GM18873 (cell line): ENCODE measurements around the gene COQ10A.

ENCODE experiments used
- ATAC-seq: cut with Tn5 transposase; IDR thresholded peaks from one replicate; pipeline ENCODE4 v1.9.1; 2021; ENCODE audit warnings: mild to moderate bottlenecking, moderate library complexity, moderate number of reproducible peaks; ENCODE audit not compliant: unreplicated experiment, low FRiP score

The COQ10A gene

DNA sequence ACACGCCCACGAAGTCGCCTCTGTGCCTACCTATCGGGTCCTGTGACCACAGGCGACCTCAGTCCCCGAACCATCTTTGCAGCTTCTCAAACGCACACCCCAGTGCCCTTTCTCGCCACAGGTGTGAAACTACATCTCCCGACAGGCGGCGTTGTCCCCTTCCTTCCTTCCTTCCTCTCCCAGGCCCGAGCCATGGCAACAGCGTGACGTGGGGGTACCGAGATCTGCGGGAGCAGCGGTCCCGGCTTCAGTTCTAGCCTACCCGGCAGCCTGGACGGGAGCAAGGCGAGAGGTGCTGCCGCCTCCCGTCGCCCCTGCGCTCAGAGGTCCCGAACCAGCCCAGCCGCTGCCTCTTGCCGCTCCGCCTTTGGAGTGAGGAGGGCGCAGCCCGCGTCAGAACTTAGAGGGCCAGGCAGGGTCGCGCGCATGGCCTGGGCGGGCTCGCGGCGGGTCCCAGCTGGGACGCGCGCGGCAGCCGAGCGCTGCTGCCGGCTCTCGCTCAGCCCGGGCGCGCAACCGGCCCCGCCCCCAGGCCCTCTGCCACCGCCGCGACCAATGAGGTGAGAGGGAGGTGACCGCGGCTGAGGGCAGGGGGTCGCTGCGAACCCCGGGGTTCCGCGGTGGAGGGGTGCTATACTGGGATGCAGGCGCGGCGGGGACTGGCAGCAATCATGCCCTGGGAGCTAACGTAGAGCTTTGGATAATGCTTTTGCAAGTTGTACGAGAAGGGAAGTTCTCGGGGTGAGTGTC, at the start of gene COQ10A:
TSS of gene COQ10A (plus strand) at position 250 of the 750 bp plus-strand sequence. CDS start at position 427, 177 bp downstream.
- ATAC-seq = peak; percentile 61

DNA sequence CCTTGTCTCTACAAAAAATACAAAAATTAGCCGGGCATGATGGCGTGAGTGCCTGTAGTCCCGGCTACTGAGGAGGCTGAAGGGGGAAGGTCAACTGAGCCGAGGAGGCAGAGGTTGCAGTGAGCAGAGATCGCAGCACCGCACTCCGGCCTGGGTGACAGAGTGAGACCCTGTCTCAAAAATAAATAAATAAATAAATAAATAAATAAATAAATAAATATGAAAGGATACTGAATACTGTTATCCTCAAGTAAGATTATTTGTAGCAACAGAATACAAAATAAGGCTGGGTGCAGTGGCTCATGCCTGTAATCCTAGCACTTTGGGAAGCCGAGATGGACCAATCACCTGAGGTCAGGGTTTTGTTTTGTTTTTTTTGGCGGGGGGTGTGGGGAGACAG, 46.9 kb upstream of the COQ10A start:
- ATAC-seq = no peak

DNA sequence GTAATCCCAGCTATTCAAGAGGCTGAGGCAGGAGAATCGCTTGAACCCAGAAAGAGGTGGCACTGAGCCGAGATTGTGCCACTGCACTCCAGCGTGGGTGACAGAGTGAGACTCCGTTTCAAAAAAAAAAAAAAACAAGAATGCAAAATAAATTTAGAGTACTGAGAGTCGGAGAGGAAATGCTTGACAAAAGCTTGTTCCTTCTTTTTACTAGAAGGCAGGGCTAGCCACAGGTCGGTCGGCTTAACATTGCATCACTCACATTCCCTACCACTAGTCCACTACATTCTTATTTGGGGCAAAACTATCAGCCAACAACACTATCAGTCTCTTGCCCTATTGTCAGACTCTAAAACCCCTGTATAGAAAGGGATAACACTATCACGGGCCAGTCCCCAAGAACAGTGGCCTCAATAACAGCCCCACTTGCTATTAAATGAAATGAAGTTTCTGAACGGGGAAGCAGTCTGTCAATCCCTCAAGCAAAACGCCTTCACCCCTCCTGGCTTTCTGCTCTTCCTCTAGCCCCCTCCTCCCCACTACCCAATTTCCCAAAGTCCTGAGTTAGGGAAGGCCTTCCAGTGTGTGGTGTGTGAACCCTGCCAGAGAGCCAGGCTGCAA, 46.0 kb upstream of the COQ10A start:
- no peak for ATAC-seq

DNA sequence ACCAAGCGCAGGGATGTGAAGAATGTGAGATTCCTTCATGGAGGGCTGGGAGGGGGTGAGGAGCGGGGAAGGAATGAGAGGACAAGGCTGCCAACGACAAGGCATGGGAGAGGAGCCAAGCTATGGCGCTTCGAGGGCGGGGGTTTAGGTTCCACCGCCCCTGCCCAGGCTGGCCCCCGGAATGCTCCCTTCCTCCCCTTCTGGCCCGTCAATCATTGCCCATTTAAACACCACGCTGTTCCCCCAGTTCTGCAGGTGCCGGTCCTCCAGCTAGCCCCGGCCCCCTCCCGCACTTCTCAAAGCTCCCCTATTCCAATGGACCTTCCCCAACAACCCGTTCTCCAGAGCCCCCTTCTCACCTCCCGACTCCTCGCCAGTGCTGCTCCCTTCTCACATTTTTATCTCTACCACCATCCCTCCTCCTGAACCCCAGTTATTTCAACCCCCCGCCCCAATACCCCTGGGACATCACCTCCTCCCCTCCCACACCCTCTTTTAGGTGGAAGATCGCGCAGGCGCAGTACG, 45.4 kb upstream of the COQ10A start:
- peak; percentile 22 for ATAC-seq

DNA sequence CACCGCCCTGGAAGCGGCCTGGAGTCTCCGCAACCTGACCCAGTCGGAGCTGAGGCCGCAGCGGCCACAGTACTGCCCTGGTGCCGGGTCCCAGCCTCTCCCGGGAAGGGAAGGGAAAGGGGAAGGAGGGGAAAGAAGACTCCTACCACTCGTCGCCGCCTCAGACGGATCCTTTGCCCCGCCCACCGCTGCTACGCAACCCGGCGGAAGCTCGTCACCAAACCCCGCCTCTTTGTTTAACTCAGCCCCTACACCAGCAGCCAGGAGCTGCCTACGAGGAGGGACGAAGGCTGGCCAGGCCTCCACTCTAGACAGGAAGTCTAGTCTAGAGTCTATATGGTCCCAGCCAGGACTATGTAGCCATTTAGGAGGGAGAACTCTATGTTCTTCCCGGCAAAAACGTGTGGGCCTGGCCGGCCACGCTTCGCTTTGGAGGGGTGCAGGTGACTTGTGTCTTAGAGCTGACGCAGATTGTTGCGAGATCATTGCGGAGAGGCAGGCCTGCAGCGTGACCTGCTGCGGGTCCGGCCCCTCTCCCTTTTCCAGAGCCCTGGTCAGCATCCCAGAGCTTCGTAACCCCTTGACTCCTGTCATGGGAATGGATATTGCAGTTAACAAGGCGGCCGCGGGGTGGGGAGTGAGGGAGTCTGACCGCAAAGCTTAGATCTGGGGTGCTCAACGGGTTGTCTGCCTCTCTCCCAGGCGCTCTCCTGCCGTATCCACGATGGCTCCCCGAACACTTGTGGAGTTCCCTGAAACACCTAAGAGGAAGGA, 44.8 kb upstream of the COQ10A start, which contains the start of gene RNF41:
TSS of gene RNF41 (minus strand) at position 166 of the 774 bp plus-strand sequence. CDS start 7,875 bp downstream, outside the sequence.
- peak; percentile 87 for ATAC-seq

DNA sequence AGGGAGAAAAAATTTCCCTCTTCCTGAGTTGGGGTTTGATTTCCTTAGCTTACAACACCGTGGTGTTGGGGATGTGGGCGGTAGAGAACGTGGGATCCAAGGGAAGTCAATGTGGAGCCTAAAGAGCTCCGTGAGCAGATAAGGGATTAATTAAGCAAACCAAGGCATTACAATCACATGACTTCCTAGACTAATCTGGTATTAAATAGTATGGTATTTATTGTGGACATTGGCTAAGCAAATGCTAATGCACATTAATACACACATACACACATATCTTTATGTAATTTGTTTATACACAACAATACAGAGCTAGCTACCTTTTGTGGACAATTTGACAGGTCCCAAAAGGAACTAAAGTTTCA, 44.2 kb upstream of the COQ10A start:
- ATAC-seq = no peak

DNA sequence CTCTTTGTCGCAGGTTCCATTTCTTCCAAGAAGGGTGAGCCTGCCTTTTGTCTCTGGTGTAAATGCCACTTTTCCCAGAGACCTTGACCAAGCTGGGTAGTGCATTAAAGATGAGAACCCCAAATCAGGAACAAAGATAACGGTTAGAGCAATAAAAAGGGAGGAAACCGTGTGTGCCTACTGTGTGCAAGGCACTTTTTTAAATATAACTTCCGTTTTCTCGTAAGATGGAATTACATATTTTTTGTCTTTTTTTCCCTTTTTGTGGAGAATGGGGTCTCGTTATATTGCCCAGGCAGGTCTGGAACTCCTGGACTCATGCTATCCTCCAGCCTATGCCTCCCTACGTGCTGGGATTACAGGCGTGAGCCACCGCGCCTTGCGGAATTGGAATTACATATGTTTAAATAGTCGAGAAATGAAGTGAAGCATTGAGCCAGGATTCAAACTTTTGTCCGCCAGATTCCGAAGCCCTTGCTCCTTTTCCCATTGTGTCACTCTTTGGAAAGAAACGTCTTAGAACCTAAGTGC, 43.1 kb upstream of the COQ10A start:
- no peak for ATAC-seq

DNA sequence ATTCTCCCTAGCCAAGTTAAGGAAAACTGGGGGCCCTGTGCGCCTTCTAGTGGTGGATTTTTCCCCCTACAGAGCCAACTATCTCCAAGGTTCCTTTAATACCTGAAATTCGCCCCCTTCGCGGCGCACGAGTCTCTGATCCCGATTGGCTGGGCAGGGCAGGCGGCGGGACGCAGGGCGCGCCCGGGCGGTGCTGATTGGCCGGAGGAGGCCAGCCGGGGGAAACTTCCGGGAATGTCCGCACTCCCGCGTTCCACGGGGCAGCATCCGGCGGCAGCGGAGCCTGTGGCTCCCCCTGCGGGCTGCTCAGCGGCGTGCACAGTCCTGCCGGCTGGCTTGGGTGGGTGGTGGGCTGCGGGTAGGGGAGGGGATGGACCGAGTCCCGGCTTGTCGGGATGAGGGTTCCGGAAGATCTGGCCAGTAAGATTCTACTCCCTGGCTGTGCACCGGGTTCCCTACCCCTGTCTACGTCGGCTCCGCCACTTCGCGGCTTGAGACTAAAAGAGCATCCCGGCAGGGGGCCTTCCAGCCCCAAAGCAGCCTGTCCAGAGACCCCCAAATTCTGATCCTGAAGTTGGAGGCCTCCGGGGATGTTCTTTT, 42.5 kb upstream of the COQ10A start, which contains the start of gene NABP2:
TSS of gene NABP2 (plus strand) at position 241 of the 600 bp plus-strand sequence. CDS start 515 bp downstream, outside the sequence.
- ATAC-seq = peak; percentile 45

DNA sequence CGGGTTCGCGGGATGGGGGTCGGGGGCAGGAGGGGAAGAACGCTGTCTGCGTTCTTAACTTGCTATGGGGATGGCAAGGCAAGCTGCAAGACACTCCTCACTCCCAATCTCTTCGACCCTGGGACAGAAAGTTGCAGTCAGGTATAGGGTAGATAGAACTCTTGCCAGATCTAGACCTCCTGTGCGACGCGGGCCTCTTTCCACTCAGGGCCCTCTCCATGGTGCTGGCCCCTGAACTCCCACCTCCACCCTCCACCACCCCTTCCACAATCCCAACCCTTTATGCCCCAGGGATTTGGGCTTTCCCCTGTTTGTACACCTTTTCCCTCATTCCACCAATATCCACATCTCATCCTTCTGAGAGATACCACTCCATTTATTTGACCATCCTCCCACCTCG, 41.8 kb upstream of the COQ10A start:
- ATAC-seq = no peak

DNA sequence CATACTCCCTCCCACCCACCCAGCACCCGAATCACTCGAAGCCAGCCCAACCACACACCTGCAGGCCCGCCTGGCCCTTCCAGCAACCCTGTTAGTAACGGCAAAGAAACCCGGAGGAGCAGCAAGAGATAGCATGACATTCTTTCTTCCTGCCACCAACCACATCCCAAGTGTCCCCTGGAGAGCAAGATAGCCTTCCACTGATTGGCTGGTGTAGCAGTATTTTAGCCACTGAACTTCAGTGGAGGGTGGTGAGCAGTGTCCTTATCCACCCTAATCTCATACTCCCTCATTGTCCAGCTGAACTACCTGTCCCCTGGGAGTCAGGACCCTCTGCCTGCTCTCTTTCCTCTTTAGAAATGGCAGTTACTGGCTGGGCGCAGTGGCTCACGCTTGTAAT, 37.7 kb upstream of the COQ10A start:
- ATAC-seq = no peak

DNA sequence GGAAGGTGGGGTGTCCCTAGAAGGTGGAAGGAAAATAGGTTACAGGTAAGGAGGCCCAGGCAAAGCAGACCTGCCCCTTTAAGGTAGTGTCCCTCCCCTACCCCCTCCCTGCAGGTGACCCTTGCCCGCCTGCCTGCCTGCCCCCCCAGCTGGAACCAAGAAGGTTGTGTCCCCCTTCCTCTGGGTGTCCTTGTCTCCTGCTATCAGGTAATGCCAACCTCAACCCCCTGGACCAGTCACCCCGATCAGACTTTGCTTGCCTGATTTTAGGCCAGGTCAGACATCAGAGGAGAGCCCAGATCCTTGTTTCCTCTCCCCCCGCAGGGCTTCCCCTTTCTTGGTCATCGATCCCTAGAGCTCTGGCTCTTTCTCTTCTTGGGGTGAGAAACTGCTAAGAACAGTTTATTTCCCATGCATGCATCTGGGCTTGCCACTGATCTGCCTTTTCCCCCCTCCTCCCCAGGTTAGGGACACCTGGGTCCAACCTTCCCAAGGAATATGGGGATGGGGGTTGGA, 36.8 kb upstream of the COQ10A start, which contains the start of gene SLC39A5:
TSS of gene SLC39A5 (plus strand) at position 136 of the 516 bp plus-strand sequence. CDS start 1,224 bp downstream, outside the sequence.
- ATAC-seq = no peak

DNA sequence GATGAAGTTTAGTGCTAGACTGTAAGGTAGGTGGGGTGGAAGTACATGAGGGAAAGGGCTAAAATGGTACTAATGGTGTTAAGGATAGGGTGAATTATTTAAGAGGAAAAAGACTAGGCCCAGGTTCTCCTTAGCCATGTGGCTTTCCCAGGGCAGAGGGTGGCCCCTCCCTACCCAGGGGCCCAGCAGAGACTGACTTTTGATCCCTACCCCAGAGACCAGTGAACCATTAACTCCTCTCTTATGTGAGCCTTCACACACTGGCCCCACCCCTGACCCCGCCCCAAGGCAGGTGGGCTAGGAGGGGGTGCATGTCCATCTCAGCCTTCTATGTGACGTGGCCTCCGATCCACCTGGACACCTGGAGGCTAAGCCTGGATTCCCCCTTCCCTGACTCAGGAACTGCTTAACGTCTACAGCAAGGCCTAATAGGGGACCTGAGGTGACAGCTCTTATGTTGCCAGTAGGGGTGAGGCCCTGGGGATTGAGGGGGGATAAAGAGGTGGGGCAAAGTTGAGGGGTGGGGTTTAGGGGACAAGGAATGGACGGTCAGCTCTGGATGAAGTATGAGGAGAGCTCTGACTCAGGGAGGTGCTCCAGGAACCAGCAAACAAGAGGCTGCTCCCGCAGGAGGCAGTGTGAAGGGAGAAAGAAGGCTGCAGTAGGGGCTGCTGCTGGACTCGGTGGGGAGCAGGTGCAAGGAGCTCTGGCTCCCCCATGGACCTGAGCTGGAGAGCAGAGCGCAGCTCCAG, 36.1 kb upstream of the COQ10A start:
- ATAC-seq = no peak

DNA sequence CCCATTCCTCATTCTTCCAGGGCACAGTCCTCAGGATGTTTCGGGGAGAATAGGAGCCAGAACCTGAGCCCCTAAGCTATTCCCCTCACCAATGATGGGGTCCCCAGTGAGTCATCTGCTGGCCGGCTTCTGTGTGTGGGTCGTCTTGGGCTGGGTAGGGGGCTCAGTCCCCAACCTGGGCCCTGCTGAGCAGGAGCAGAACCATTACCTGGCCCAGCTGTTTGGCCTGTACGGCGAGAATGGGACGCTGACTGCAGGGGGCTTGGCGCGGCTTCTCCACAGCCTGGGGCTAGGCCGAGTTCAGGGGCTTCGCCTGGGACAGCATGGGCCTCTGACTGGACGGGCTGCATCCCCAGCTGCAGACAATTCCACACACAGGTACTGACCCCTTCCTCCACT, 35.6 kb upstream of the COQ10A start:
- ATAC-seq = no peak

DNA sequence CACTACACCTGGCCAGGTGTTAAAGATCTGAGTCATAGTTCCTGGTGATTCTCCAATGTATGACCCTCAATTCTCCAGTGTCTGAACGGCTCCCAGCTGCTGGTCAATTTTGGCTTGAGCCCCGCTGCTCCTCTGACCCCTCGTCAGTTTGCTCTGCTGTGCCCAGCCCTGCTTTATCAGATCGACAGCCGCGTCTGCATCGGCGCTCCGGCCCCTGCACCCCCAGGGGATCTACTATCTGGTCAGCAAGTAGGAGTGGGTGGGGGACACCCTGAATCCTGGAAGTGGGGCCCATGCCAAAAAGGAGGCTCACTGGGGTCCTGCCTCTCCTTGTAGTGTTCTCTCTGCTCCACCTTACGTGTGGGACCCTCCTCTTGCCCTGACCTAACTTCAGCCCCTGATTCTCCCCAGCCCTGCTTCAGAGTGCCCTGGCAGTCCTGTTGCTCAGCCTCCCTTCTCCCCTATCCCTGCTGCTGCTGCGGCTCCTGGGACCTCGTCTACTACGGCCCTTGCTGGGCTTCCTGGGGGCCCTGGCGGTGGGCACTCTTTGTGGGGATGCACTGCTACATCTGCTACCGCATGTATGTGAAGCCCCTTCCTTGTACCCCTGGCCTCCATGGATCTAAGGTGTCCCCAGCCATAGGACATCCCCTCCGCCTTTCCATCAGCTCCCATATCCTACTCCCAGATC, 31.9 kb upstream of the COQ10A start:
- ATAC-seq = no peak

DNA sequence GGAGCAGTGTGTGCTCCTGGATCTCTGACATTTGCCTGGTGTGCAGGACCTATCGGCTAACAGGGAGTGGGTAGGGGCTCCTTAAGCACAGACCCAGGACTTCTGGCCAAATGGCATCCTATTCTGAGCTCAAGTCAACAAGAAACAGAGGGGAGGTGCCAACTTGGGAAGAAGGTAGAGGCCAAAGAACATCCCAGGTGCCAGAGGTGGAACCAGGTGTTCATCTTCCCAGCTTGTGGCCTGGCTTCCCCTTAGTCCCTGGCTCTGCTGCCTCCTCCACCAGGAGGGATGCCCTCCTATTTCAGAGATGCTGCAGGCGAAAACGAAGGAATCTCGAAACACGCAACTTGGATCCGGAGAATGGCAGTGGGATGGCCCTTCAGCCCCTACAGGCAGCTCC, 30.7 kb upstream of the COQ10A start:
- no peak for ATAC-seq

DNA sequence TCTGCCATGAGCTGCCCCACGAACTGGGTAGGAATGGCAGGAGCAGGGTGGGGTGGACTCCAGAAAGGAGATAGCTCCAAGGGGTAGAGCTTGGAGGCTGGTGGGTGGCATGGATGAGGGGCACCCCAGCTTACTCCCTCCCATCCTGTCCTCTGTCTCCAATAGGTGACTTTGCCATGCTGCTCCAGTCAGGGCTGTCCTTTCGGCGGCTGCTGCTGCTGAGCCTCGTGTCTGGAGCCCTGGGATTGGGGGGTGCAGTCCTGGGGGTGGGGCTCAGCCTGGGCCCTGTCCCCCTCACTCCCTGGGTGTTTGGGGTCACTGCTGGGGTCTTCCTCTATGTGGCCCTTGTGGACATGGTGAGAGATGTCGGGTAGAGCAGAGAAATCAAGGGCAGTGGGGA, 29.8 kb upstream of the COQ10A start:
- no peak for ATAC-seq

DNA sequence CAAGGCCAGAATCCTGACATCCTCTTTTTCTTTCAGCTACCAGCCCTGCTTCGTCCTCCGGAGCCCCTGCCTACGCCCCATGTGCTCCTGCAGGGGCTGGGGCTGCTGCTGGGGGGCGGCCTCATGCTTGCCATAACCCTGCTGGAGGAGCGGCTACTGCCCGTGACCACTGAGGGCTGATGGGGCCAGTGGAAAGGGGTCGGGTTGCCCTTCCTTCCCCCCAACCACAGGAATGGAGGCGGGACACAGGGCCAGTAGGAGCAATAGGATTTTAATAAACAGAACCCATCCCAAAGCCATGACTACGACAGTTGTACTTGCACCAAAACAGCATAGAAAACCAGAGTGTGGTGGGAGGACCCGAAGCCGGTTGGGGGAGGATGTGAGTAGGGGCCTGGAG, 29.2 kb upstream of the COQ10A start:
- no peak for ATAC-seq

DNA sequence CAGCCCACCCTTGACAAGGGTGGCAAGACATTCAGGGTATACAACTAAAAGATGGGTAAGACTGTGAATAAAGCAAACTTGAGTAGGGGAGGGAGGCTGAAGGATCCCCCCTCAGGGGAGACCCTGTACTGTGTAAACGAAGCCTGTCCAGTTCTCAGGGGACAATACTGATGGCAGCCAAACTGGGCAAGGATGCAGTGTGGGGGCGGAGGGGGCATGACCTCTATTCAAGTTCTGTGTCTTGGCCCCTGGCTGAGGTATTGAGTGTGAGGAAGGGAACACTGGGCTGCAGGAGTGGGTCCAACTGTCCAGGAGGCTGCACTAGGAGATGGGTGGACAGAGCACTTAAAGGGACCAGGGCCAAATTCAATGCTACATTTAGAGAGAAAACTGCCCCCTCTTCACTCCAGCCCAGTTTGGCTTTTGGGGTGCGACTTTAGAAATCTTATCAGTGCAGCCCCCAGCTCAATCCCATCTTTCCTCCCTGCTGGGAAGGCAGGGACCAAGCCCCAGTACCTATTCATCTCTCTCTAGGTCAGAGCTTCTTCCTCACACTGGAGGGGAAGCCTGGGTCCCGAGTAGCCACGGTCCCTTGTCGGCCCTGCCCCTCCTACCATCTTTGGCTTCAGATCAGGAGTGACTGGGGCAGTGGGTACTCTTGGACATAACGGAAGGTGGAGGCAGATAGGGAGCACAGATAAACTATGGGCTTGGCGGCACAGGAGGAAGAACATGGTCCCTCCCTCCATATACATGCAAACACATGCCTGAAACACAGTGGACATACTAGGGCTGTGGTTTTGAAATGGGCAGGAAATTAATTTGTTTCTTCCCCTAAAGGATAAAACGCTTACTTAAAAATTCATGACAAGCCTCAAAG, 25.1 kb upstream of the COQ10A start:
- ATAC-seq = no peak
